Breast epithelium (tissue), 3 donors: ENCODE data around the gene ACACB.

Source experiments
- POLR2A ChIP-seq: fragments of 450-650 bp; IDR thresholded peaks from one replicate; pipeline ENCODE4 v1.6.1; 2016; ENCODE audit warnings: antibody characterized with exemption, mild to moderate bottlenecking, moderate library complexity
- TF ChIP-seq, protein P1 (sequence below), 3 donors: fragments of 450-650 bp; IDR thresholded peaks; one replicate each; pipeline ENCODE4 v1.5.1; 2016 to 2017; ENCODE audit warnings: antibody characterized with exemption in 3 of 3, mild to moderate bottlenecking in 3 of 3, moderate library complexity in 3 of 3

- TF ChIP-seq, protein P1, sequence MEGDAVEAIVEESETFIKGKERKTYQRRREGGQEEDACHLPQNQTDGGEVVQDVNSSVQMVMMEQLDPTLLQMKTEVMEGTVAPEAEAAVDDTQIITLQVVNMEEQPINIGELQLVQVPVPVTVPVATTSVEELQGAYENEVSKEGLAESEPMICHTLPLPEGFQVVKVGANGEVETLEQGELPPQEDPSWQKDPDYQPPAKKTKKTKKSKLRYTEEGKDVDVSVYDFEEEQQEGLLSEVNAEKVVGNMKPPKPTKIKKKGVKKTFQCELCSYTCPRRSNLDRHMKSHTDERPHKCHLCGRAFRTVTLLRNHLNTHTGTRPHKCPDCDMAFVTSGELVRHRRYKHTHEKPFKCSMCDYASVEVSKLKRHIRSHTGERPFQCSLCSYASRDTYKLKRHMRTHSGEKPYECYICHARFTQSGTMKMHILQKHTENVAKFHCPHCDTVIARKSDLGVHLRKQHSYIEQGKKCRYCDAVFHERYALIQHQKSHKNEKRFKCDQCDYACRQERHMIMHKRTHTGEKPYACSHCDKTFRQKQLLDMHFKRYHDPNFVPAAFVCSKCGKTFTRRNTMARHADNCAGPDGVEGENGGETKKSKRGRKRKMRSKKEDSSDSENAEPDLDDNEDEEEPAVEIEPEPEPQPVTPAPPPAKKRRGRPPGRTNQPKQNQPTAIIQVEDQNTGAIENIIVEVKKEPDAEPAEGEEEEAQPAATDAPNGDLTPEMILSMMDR (IDR thresholded peaks at IDR 0.05): no peak
- TF ChIP-seq POLR2A: no peak
These were observed 188.1 kb downstream of the ACACB start for GRCh38 chr12:109304485-109304884.
